Skin epidermis (tissue), 12 donors: ENCODE data around the gene RAD52.

Experiments
- H3K27ac ChIP-seq, 21 experiments: fragments of 200-600 bp; sonication (generic) in 11 of 21; one replicate each; pipeline ENCODE4 v1.5.0; 2020; ENCODE audit warnings: mild to moderate bottlenecking in 3 of 21, inconsistent platforms in 2 of 21, moderate library complexity in 2 of 21
- H3K4me3 ChIP-seq, 7 experiments: fragments of 200-600 bp; sonication (generic) in 2 of 7; one replicate each; pipeline ENCODE4 v1.5.0; 2020; ENCODE audit warnings: inconsistent platforms in 2 of 7, mild to moderate bottlenecking in 2 of 7, moderate library complexity in 1 of 7

The RAD52 gene

GRCh38 chr12:886206-886605 is 63.3 kb downstream of the RAD52 start:
- Histone ChIP-seq H3K27ac (no peak overlapping the region), H3K4me3 (no peak overlapping the region)

GRCh38 chr12:885701-886100 is 63.8 kb downstream of the RAD52 start:
- Histone ChIP-seq H3K4me3 (no peak overlapping the region), H3K27ac (no peak overlapping the region)

- H3K4me3 ChIP-seq: no peak overlapping the region
- no peak overlapping the region for H3K27ac ChIP-seq
Measured at GRCh38 chr12:884746-885414, 64.6 kb downstream of the RAD52 start.

- Histone ChIP-seq H3K4me3 (no peak overlapping the region), H3K27ac (no peak overlapping the region)
Measured at GRCh38 chr12:880656-881055, 68.8 kb downstream of the RAD52 start.

GRCh38 chr12:879641-880040 is 69.9 kb downstream of the RAD52 start:
- no peak overlapping the region for H3K4me3 ChIP-seq
- H3K27ac ChIP-seq: peak overlapping the region in 1 of 21 experiments; percentile 17

- H3K4me3 ChIP-seq: no peak overlapping the region
- no peak overlapping the region for H3K27ac ChIP-seq
Measured at GRCh38 chr12:873954-874353, 75.5 kb downstream of the RAD52 start.

GRCh38 chr12:870378-870777 is 79.1 kb downstream of the RAD52 start:
- peak overlapping the region in 1 of 21 experiments; percentile 11 for H3K27ac ChIP-seq
- no peak overlapping the region for H3K4me3 ChIP-seq

GRCh38 chr12:868722-869121 is 80.8 kb downstream of the RAD52 start:
- Histone ChIP-seq H3K4me3 (no peak overlapping the region), H3K27ac (peak overlapping the region in 1 of 21 experiments; percentile 16)

- no peak overlapping the region for H3K4me3 ChIP-seq
- H3K27ac ChIP-seq: no peak overlapping the region
Measured at GRCh38 chr12:867905-868304, 81.6 kb downstream of the RAD52 start.

- Histone ChIP-seq H3K4me3 (no peak overlapping the region), H3K27ac (no peak overlapping the region)
Measured at GRCh38 chr12:865614-866013, 83.9 kb downstream of the RAD52 start.

GRCh38 chr12:863285-863684 is 86.2 kb downstream of the RAD52 start:
- H3K4me3 ChIP-seq: no peak overlapping the region
- no peak overlapping the region for H3K27ac ChIP-seq

GRCh38 chr12:862303-862911 is 87.1 kb downstream of the RAD52 start:
- H3K4me3 ChIP-seq: no peak overlapping the region

More at GRCh38 chr12:862303-862911, 87.1 kb downstream of the RAD52 start:
- H3K27ac ChIP-seq: peak overlapping the region in 1 of 21 experiments; percentile 17
